SK-N-SH (cell line): ENCODE results near the gene PA2G4. TPM values are rescaled to one million over a fixed set of nuclear protein-coding genes. Genes with fewer than 3 reads are reported as not detected.

Experiments
- CTCF ChIA-PET: fragments of 300-600, 350-600 bp; formaldehyde crosslinking; extraction: SDS; loops from one replicate; lab custom pipeline; 2021; lab: Yijun Ruan, JAX
- POLR2A ChIA-PET: fragments of 350-600 bp; sonication (Branson Sonifier 250); formaldehyde crosslinking; extraction: SDS; loops from one replicate; lab custom pipeline; 2020; ENCODE audit warnings: antibody characterized with exemption, inconsistent platforms; lab: Yijun Ruan, JAX
- DNase-seq: peaks from one replicate; pipeline ENCODE4 v3.0.0; 2012
- H2AFZ ChIP-seq: fragments of 200-600 bp; sonication (generic); 2 replicates; pipeline ENCODE4 v1.8.1; 2016; ENCODE audit warnings: antibody characterized with exemption, mild to moderate bottlenecking, low read depth
- H3F3A ChIP-seq: fragments of 200-600 bp; sonication (generic); replicated peaks from 2 replicates; pipeline ENCODE3; 2016; ENCODE audit warnings: antibody characterized with exemption, mild to moderate bottlenecking; ENCODE audit not compliant: insufficient read depth
- H3K27ac ChIP-seq, 2 experiments: fragments of 200-500 bp in 1 of 2; fragments of 200-600 bp in 1 of 2; sonication (Bioruptor generic) in 1 of 2; sonication (generic), shearing (Covaris generic) in 1 of 2; 2 replicates each; pipeline versions ENCODE4 v1.5.1 to v1.6.1; 2014 to 2016; ENCODE audit warnings: low read depth in 2 of 2, inconsistent platforms in 1 of 2, low read length in 1 of 2, mild to moderate bottlenecking in 1 of 2, mixed read lengths in 1 of 2
- H3K27me3 ChIP-seq: fragments of 200-600 bp; sonication (generic), shearing (Covaris generic); 2 replicates; pipeline ENCODE4 v1.6.1; 2016; ENCODE audit warnings: mixed run types; ENCODE audit not compliant: insufficient read depth
- H3K36me3 ChIP-seq, 2 experiments: fragments of 200-500 bp in 1 of 2; fragments of 200-600 bp in 1 of 2; sonication (Bioruptor generic) in 1 of 2; sonication (generic) in 1 of 2; replicated peaks in 1 of 2; 2 replicates each; pipeline versions ENCODE3 to v1.5.1; 2014 to 2016; ENCODE audit warnings: low read length in 1 of 2, mild to moderate bottlenecking in 1 of 2; ENCODE audit not compliant: insufficient read depth in 2 of 2, control insufficient read depth in 1 of 2
- H3K4me1 ChIP-seq, 2 experiments: fragments of 200-500 bp in 1 of 2; fragments of 200-600 bp in 1 of 2; sonication (Bioruptor generic) in 1 of 2; sonication (generic), shearing (Covaris generic) in 1 of 2; 2 replicates each; pipeline versions ENCODE4 v1.5.1 to v1.6.1; 2014 to 2016; ENCODE audit warnings: low read depth in 1 of 2, low read length in 1 of 2, mixed run types in 1 of 2; ENCODE audit not compliant: insufficient read depth in 2 of 2, control insufficient read depth in 1 of 2
- H3K4me2 ChIP-seq: fragments of 200-600 bp; sonication (generic), shearing (Covaris generic); 2 replicates; pipeline ENCODE4 v1.6.1; 2017; ENCODE audit warnings: mixed run types
- H3K4me3 ChIP-seq, 2 experiments: fragments of 200-500 bp in 1 of 2; fragments of 200-600 bp in 1 of 2; sonication (Bioruptor generic) in 1 of 2; sonication (generic), shearing (Covaris generic) in 1 of 2; 2 replicates each; pipeline versions ENCODE4 v1.5.1 to v1.8.1; 2014 to 2016; ENCODE audit warnings: low read depth in 2 of 2, inconsistent platforms in 1 of 2, low read length in 1 of 2, mild to moderate bottlenecking in 1 of 2, mixed read lengths in 1 of 2, moderate library complexity in 1 of 2
- H3K79me2 ChIP-seq: fragments of 200-600 bp; sonication (generic); 2 replicates; pipeline ENCODE4 v1.8.1; 2017; ENCODE audit warnings: mild to moderate bottlenecking; ENCODE audit not compliant: insufficient read depth
- H3K9ac ChIP-seq: fragments of 200-600 bp; sonication (generic); 2 replicates; pipeline ENCODE4 v1.6.1; 2017; ENCODE audit warnings: mixed run types
- H3K9me2 ChIP-seq: fragments of 200-600 bp; sonication (generic); 2 replicates; pipeline ENCODE4 v1.6.1; 2017; ENCODE audit warnings: mixed run types
- H3K9me3 ChIP-seq: fragments of 200-600 bp; sonication (generic); 2 replicates; pipeline ENCODE4 v1.6.1; 2017; ENCODE audit warnings: mixed run types, mild to moderate bottlenecking, moderate library complexity
- H4K20me1 ChIP-seq: fragments of 200-600 bp; sonication (generic); 2 replicates; pipeline ENCODE4 v1.6.1; 2017; ENCODE audit warnings: mild to moderate bottlenecking, mixed run types; ENCODE audit not compliant: insufficient read depth
- EP300 ChIP-seq, 2 experiments: IDR thresholded peaks; 2 replicates each; pipeline versions ENCODE4 v1.4.0 to v1.6.1; 2012; ENCODE audit warnings: borderline replicate concordance in 1 of 2, low read depth in 1 of 2, low read length in 1 of 2
- FOXJ3 ChIP-seq: sonication (generic); formaldehyde crosslinking; IDR thresholded peaks from 2 replicates; pipeline ENCODE4 v1.5.1; 2020; ENCODE audit warnings: mild to moderate bottlenecking, missing genetic modification reagents
- GATA2 ChIP-seq: sonication (generic); formaldehyde crosslinking; IDR thresholded peaks from 2 replicates; pipeline ENCODE4 v1.5.0; 2020; ENCODE audit warnings: mild to moderate bottlenecking, missing genetic modification reagents
- IRF3 ChIP-seq: fragments of 150-350 bp; IDR thresholded peaks from 2 replicates; pipeline ENCODE4 v1.6.1; 2016; ENCODE audit warnings: mild to moderate bottlenecking, low read depth, low read length
- JUND ChIP-seq: IDR thresholded peaks from 2 replicates; pipeline ENCODE4 v1.4.0; 2012
- MAX ChIP-seq: IDR thresholded peaks from 2 replicates; pipeline ENCODE4 v1.4.0; 2012; ENCODE audit warnings: low read depth
- MEF2A ChIP-seq: IDR thresholded peaks from 2 replicates; pipeline ENCODE4 v1.4.0; 2012; ENCODE audit warnings: low read depth, borderline replicate concordance
- MXI1 ChIP-seq: IDR thresholded peaks from 2 replicates; pipeline ENCODE4 v1.6.1; 2012; ENCODE audit warnings: mild to moderate bottlenecking, low read depth, low read length, improper control_type of control experiment
- NFIC ChIP-seq: IDR thresholded peaks from 2 replicates; pipeline ENCODE4 v1.4.0; 2012; ENCODE audit warnings: borderline replicate concordance
- NRF1 ChIP-seq: IDR thresholded peaks from 2 replicates; pipeline ENCODE4 v1.6.1; 2012; ENCODE audit warnings: low read depth, mild to moderate bottlenecking, low read length
- PBX3 ChIP-seq: IDR thresholded peaks from 2 replicates; pipeline ENCODE4; 2012
- POLR2AphosphoS5 ChIP-seq: IDR thresholded peaks from 2 replicates; pipeline ENCODE4 v1.6.1; 2012; ENCODE audit warnings: low read depth, low read length
- RAD21 ChIP-seq: IDR thresholded peaks from 2 replicates; pipeline ENCODE4 v1.6.1; 2012; ENCODE audit warnings: mild to moderate bottlenecking, low read length
- RCOR1 ChIP-seq: fragments of 150-350 bp; IDR thresholded peaks from 2 replicates; pipeline ENCODE4 v1.6.1; 2017; ENCODE audit warnings: antibody characterized with exemption, low read length
- REST ChIP-seq: IDR thresholded peaks from 2 replicates; pipeline ENCODE4 v1.6.1; 2012; ENCODE audit warnings: mild to moderate bottlenecking, low read depth, low read length, moderate library complexity
- RFX5 ChIP-seq: IDR thresholded peaks from 2 replicates; pipeline ENCODE4 v1.6.1; 2012; ENCODE audit warnings: mild to moderate bottlenecking, improper control_type of control experiment, low read length
- RXRA ChIP-seq: IDR thresholded peaks from 2 replicates; pipeline ENCODE4 v1.4.0; 2012; ENCODE audit warnings: low read depth, mild to moderate bottlenecking, borderline replicate concordance
- SIN3A ChIP-seq: IDR thresholded peaks from 2 replicates; pipeline ENCODE4 v1.6.1; 2012; ENCODE audit warnings: low read depth, mild to moderate bottlenecking, low read length, moderate library complexity, borderline replicate concordance
- TAF1 ChIP-seq: IDR thresholded peaks from 2 replicates; pipeline ENCODE4 v1.6.1; 2012; ENCODE audit warnings: low read depth, mild to moderate bottlenecking, low read length, moderate library complexity, borderline replicate concordance
- TCF12 ChIP-seq: IDR thresholded peaks from 2 replicates; pipeline ENCODE4 v1.4.0; 2012
- USF1 ChIP-seq: IDR thresholded peaks from 2 replicates; pipeline ENCODE4 v1.4.0; 2012; ENCODE audit warnings: low read depth, borderline replicate concordance
- USF2 ChIP-seq: fragments of 150-350 bp; IDR thresholded peaks from 2 replicates; pipeline ENCODE4 v1.6.1; 2017; ENCODE audit warnings: antibody characterized with exemption, low read length, low read depth, borderline replicate concordance
- WGBS: methylation state at CpG from one replicate; pipeline ENCODE4 v1.1.6; 2017; ENCODE audit warnings: low lambda C conversion rate; 5-methylcytosine and 5-hydroxymethylcytosine counted together
- polyA plus RNA-seq, 3 experiments: library from polyadenylated mRNA; depleted of rRNA; stranded (reverse); fragments of >200 nt; gene quantifications; 2 replicates each; pipeline ENCODE4 v1.2.3, GENCODE V29; 2012

The PA2G4 gene
- polyA plus RNA-seq, 1 of the 3 experiments (the other 2 are of a cell fraction) = 207 TPM

GRCh38 chr12:56129206-56129941, 25.0 kb downstream of the PA2G4 start:
- peaks cover 35 to 38% of the 10 kb centered on the region in 2 experiments for H3K36me3 ChIP-seq
- H2AFZ ChIP-seq = peak overlapping the region; percentile 60
- POLR2A ChIA-PET = interaction anchor here (0.7 to 2.7 kb wide), 5 partner anchors 13 to 30 kb away, joined by 3 to 19 read pairs (median 6); partner anchors contain the start of genes MYL6, MYL6B and PA2G4
- H3K9me2 ChIP-seq = no peaks in the 10 kb centered on the region
- H3K4me1 ChIP-seq = peaks cover 13 to 23% of the 10 kb centered on the region in 2 experiments
- peak overlapping the region; percentile 98 for H3K4me2 ChIP-seq
- peak overlapping the region; percentile 74 to 85; a peak in 3 of 4 replicates for H3K27ac ChIP-seq
- DNase-seq = peak; percentile 78
- H3F3A ChIP-seq = peaks cover 30% of the 10 kb centered on the region
- peak overlapping the region; percentile 67 to 89 for H3K4me3 ChIP-seq
- no peaks in the 10 kb centered on the region for H4K20me1 ChIP-seq
- peak overlapping the region; percentile 88 for H3K9ac ChIP-seq
- H3K27me3 ChIP-seq = no peaks in the 10 kb centered on the region
- no peaks in the 10 kb centered on the region for H3K9me3 ChIP-seq
- TF ChIP-seq RXRA = no peak
- TF ChIP-seq RAD21 = no peak
- no peak for TF ChIP-seq REST
- no peak for TF ChIP-seq NFIC
- TF ChIP-seq TAF1 = 0 out of 2 replicates have a peak, but pooled peaks have one; percentile 37
- TF ChIP-seq SIN3A = peak; percentile 47; the same call in 1 of the 2 replicates
- TF ChIP-seq RFX5 = no peak
- no peak for TF ChIP-seq TCF12
- peak; percentile 48; the same call in 1 of the 2 replicates for TF ChIP-seq MAX
- TF ChIP-seq FOXJ3 (CRISPR knock-in tag) = 0 out of 2 replicates have a peak, but pooled peaks have one; percentile 2
- TF ChIP-seq IRF3 = no peak
- TF ChIP-seq USF2 = no peak
- peak; percentile 52 for TF ChIP-seq MXI1
- TF ChIP-seq RCOR1 = no peak
- TF ChIP-seq NRF1 = peak; percentile 21; the same call in 1 of the 2 replicates
- TF ChIP-seq EP300 (IDR thresholded peaks at IDR 0.05; ENCODE audit: borderline replicate concordance in 1 of 2, low read depth in 1 of 2, low read length in 1 of 2) = peak in 1 of 2 experiments; percentile 44; a peak in 1 of 4 replicates
- no peak for TF ChIP-seq POLR2AphosphoS5
- TF ChIP-seq MEF2A = no peak
- TF ChIP-seq USF1 = no peak
- TF ChIP-seq PBX3 = no peak
- no peak for TF ChIP-seq JUND
- TF ChIP-seq GATA2 (CRISPR knock-in tag) = no peak
- peaks cover 52% of the 10 kb centered on the region for H3K79me2 ChIP-seq
- CTCF ChIA-PET = interaction anchor here (0.7 to 16.0 kb wide), 12 partner anchors 10 to 243 kb away, joined by 3 to 272 read pairs (median 4); partner anchors contain the start of genes MYL6, PAN2 and SMARCC2
- WGBS = 7% methylated on average over 23 of the region's 29 CpGs
